Stimulated activated CD8-positive, alpha-beta memory T cell treated with anti-CD3 and anti-CD28 coated beads, Interleukin-15, amount 100 ng/mL, for 48 hours (primary cell): ENCODE measurements around the gene PANX3.

Experiments
- DNase-seq, 2 donors: peaks; one replicate each; pipeline ENCODE4 v3.0.0-alpha.2; 2020; ENCODE audit warnings: low read depth in 2 of 2

The PANX3 gene

GRCh38 chr11:124658986-124659385 is 47.8 kb downstream of the PANX3 start:
- DNase-seq = no peak

- no peak for DNase-seq
These were observed 50.3 kb downstream of the PANX3 start for GRCh38 chr11:124661553-124661952.

GRCh38 chr11:124662106-124662505 is 50.9 kb downstream of the PANX3 start:
- no peak for DNase-seq

- no peak for DNase-seq
These were observed 52.6 kb downstream of the PANX3 start for GRCh38 chr11:124663861-124664260.

- no peak for DNase-seq
These were observed 56.4 kb downstream of the PANX3 start for GRCh38 chr11:124667601-124668000.

GRCh38 chr11:124669193-124669592 is 58.0 kb downstream of the PANX3 start:
- no peak for DNase-seq
